Smooth muscle cell (in vitro differentiated cells): Measurements from ENCODE around the gene MRPS31. TPM values are rescaled to one million over a fixed set of nuclear protein-coding genes. Genes with fewer than 3 reads are reported as not detected.

Experiments
- DNase-seq: peaks from one replicate; lab custom pipeline; 2025; ENCODE audit not compliant: unreplicated experiment; lab: John Stamatoyannopoulos, UW
- H2AFZ ChIP-seq: fragments of 200-600 bp; sonication (generic); 2 replicates; pipeline ENCODE4 v1.6.0; 2016; ENCODE audit warnings: antibody characterized with exemption, low read depth, mild to moderate bottlenecking
- H3F3A ChIP-seq: fragments of 200-600 bp; sonication (generic); 2 replicates; pipeline ENCODE4 v1.6.0; 2017; ENCODE audit warnings: antibody characterized with exemption, low read depth
- H3K27ac ChIP-seq: fragments of 200-600 bp; sonication (generic); 2 replicates; pipeline ENCODE4 v1.5.1; 2016; ENCODE audit warnings: low read depth, mild to moderate bottlenecking
- H3K27me3 ChIP-seq: fragments of 200-600 bp; sonication (generic); 2 replicates; pipeline ENCODE4 v1.6.1; 2016; ENCODE audit warnings: low read depth, mild to moderate bottlenecking
- H3K36me3 ChIP-seq: fragments of 200-600 bp; sonication (generic); 2 replicates; pipeline ENCODE4 v1.5.1; 2016; ENCODE audit warnings: low read depth
- H3K4me1 ChIP-seq: fragments of 200-600 bp; sonication (generic); 2 replicates; pipeline ENCODE4 v1.5.1; 2016; ENCODE audit warnings: low read depth
- H3K4me2 ChIP-seq: fragments of 200-600 bp; sonication (generic); 2 replicates; pipeline ENCODE4 v1.6.0; 2016; ENCODE audit warnings: mild to moderate bottlenecking
- H3K4me3 ChIP-seq: fragments of 200-600 bp; sonication (generic); 2 replicates; pipeline ENCODE4 v1.5.1; 2016; ENCODE audit warnings: mild to moderate bottlenecking
- H3K79me2 ChIP-seq: fragments of 200-600 bp; sonication (generic); 2 replicates; pipeline ENCODE4 v1.6.0; 2016; ENCODE audit warnings: low read depth, mild to moderate bottlenecking
- H3K9ac ChIP-seq: fragments of 200-600 bp; sonication (generic); 2 replicates; pipeline ENCODE4 v1.6.0; 2016; ENCODE audit warnings: low read depth
- H3K9me3 ChIP-seq: fragments of 200-600 bp; sonication (generic); replicated peaks from 2 replicates; pipeline ENCODE4 v1.5.1; 2016; ENCODE audit warnings: low read depth
- H4K20me1 ChIP-seq: fragments of 200-600 bp; sonication (generic); 2 replicates; pipeline ENCODE4 v1.6.0; 2016; ENCODE audit warnings: low read depth
- CTCF ChIP-seq: fragments of 200-600 bp; sonication (generic); IDR thresholded peaks from 2 replicates; pipeline ENCODE4 v1.5.1; 2017; ENCODE audit warnings: borderline replicate concordance, mild to moderate bottlenecking, antibody characterized with exemption; ENCODE audit not compliant: insufficient read depth, poor library complexity, severe bottlenecking
- WGBS: methylation state at CpG from one replicate; pipeline ENCODE4 v1.1.7; 2016; ENCODE audit warnings: low lambda C conversion rate; 5-methylcytosine and 5-hydroxymethylcytosine counted together
- polyA plus RNA-seq: library from polyadenylated mRNA; unstranded; fragments of >200 nt; fragmentation: Nextera tagmentation; extraction: Ambion mirVana; gene quantifications from 2 replicates; pipeline ENCODE4 v1.2.1, GENCODE V29; 2016
- total RNA-seq: library from RNA; depleted of rRNA; stranded (reverse); fragments of >200 nt; gene quantifications from 2 replicates; pipeline ENCODE4 v1.2.3, GENCODE V29; 2014

The MRPS31 gene
- total and polyA plus RNA-seq, 2 experiments from 2014 or later, result 23.9 to 34.9 TPM

- H3F3A ChIP-seq, result no peaks in the 10 kb centered on the region
- no peak for TF ChIP-seq CTCF
- no peak for DNase-seq
- H4K20me1 ChIP-seq, result no peaks in the 10 kb centered on the region
- no peaks in the 10 kb centered on the region for H3K9me3 ChIP-seq
- H3K4me2 ChIP-seq, result no peak overlapping the region
- H3K27me3 ChIP-seq, result no peaks in the 10 kb centered on the region
- H3K36me3 ChIP-seq, result no peaks in the 10 kb centered on the region
- H3K4me3 ChIP-seq, result no peak overlapping the region
- H3K79me2 ChIP-seq, result peaks cover 7% of the 10 kb centered on the region
- no peak overlapping the region for H2AFZ ChIP-seq
- H3K4me1 ChIP-seq, result no peaks in the 10 kb centered on the region
- 97% methylated on average over 3 of the region's 3 CpGs for WGBS
- no peak overlapping the region for H3K9ac ChIP-seq
- no peak overlapping the region for H3K27ac ChIP-seq
Observed at GRCh38 chr13:40793339-40793738, 22.3 kb upstream of the MRPS31 start.

- H3F3A ChIP-seq, result no peaks in the 10 kb centered on the region
- no peaks in the 10 kb centered on the region for H3K27me3 ChIP-seq
- DNase-seq, result no peak
- H2AFZ ChIP-seq, result no peak overlapping the region
- no peaks in the 10 kb centered on the region for H3K9me3 ChIP-seq
- 94% methylated on average over 10 of the region's 10 CpGs for whole genome bisulfite sequencing
- no peak for TF ChIP-seq CTCF
- H3K36me3 ChIP-seq, result no peaks in the 10 kb centered on the region
- H3K4me2 ChIP-seq, result no peak overlapping the region
- H3K27ac ChIP-seq, result no peak overlapping the region
- peaks cover 7% of the 10 kb centered on the region for H3K79me2 ChIP-seq
- no peak overlapping the region for H3K4me3 ChIP-seq
- H3K4me1 ChIP-seq, result no peaks in the 10 kb centered on the region
- H3K9ac ChIP-seq, result no peak overlapping the region
- H4K20me1 ChIP-seq, result no peaks in the 10 kb centered on the region
Observed at GRCh38 chr13:40792284-40793051, 21.5 kb upstream of the MRPS31 start.

- H3K9me3 ChIP-seq, result no peaks in the 10 kb centered on the region
- DNase-seq, result no peak
- no peaks in the 10 kb centered on the region for H3K4me1 ChIP-seq
- peak overlapping the region; percentile 96 for H2AFZ ChIP-seq
- WGBS, result 19% methylated on average over 9 of the region's 9 CpGs
- no peaks in the 10 kb centered on the region for H4K20me1 ChIP-seq
- H3K4me2 ChIP-seq, result peak overlapping the region; percentile 95
- H3K27me3 ChIP-seq, result no peaks in the 10 kb centered on the region
- H3K36me3 ChIP-seq, result no peaks in the 10 kb centered on the region
- H3K9ac ChIP-seq, result no peak overlapping the region
- no peak for TF ChIP-seq CTCF
- H3F3A ChIP-seq, result no peaks in the 10 kb centered on the region
- H3K27ac ChIP-seq, result no peak overlapping the region
- H3K79me2 ChIP-seq, result peaks cover 7% of the 10 kb centered on the region
- peak overlapping the region; percentile 89 for H3K4me3 ChIP-seq
Observed at GRCh38 chr13:40790154-40790616, 19.2 kb upstream of the MRPS31 start.
